Upper lobe of right lung (tissue), 1 donor: Measurements from ENCODE around the gene HTR3D. TPM values are rescaled to one million over a fixed set of nuclear protein-coding genes. Genes with fewer than 3 reads are reported as not detected.
"Not testable (repeated sequence)": the region's sequence is repeated elsewhere in the genome, so short reads cannot be mapped to it uniquely, and the experiment has no call there.

ENCODE experiments used
- ATAC-seq: fragments of 200-7000 bp; cut with Tn5 transposase; one replicate; pipeline ENCODE4 v1.9.1; 2020; ENCODE audit warnings: mild to moderate bottlenecking, moderate library complexity
- DNase-seq: peaks from one replicate; pipeline ENCODE4 v3.0.0-alpha.2; 2020
- H3K27ac ChIP-seq: fragments of 200-600 bp; one replicate; pipeline ENCODE4 v1.8.0; 2022
- H3K27me3 ChIP-seq: fragments of 200-600 bp; one replicate; pipeline ENCODE4 v1.8.0; 2022; ENCODE audit warnings: mild to moderate bottlenecking
- H3K36me3 ChIP-seq: fragments of 200-600 bp; one replicate; pipeline ENCODE4 v1.8.0; 2022
- H3K4me1 ChIP-seq: fragments of 200-600 bp; one replicate; pipeline ENCODE4 v1.8.0; 2022
- H3K4me3 ChIP-seq: fragments of 200-600 bp; one replicate; pipeline ENCODE4 v1.8.0; 2022; ENCODE audit warnings: mild to moderate bottlenecking
- H3K9me3 ChIP-seq: fragments of 200-600 bp; one replicate; pipeline ENCODE4 v1.8.0; 2022
- CTCF ChIP-seq: fragments of 200-600 bp; IDR thresholded peaks from one replicate; pipeline ENCODE4 v1.8.0; 2022; ENCODE audit warnings: antibody characterized with exemption
- intact Hi-C: fragments of 100-400 bp; cut with DNase I; formaldehyde crosslinking; loops from one replicate; pipeline ENCODE4 v1.11.0; 2022
- total RNA-seq: library from RNA; stranded (reverse); fragmentation: NEBNext Ultra II Directional; extraction: Animal tissue kit (Norgen Biotek cat#: 25700); gene quantifications from one replicate; pipeline ENCODE4 v1.2.1, GENCODE V29; 2021
- donor health status: DM: no; HTN: yes; CAD: no; lungs with severe emphysema.

Gene HTR3D
- total RNA-seq, 1 donor from 2014 or later: not detected

DNA sequence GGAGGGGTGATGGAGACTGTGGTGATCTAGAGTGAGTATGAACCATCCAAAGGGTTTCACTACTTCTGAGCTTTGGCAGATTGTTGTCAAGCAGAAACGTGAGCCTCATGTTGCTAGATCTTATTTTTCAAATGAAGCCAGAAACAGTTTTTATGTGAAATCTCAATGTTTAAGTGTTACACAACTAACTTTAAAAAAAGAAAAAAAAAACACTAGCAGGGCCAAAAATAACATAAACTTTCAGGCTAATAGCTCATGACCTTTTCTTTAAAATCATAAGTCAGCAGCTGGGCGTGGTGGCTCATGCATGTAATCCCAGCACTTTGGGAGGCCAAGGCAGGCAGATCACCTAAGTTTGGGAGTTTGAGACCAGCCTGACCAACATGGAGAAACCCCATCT is 2.1 kb upstream of the HTR3D start:
- DNase-seq (no peak), ATAC-seq (no peak)
- H3K4me1 ChIP-seq: no peaks in the 10 kb centered on the region
- no peaks in the 10 kb centered on the region for H3K36me3 ChIP-seq
- H3K9me3 ChIP-seq: no peaks in the 10 kb centered on the region
- no peaks in the 10 kb centered on the region for H3K27me3 ChIP-seq
- no peak overlapping the region for H3K4me3 ChIP-seq
- intact Hi-C loops: no loop called here
- TF ChIP-seq CTCF: no peak
- H3K27ac ChIP-seq: no peak overlapping the region

DNA sequence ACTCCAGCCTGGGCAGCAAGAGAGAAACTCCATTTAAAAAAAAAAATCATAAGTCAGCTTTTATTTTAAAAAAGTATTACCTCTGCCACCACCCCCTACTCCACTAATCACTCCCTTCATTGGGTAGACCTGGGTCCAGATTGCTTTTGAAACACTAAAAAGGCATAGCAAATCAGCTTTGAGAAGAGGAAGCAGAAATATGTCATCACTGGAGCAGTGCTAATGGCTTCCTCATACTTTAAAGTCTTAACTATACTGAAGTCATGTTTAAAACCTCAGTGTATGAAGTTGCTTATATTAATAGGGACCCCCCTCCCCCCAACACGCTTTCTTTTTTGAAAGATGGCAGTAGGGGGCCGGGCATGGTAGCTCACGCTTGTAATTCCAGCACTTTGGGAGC is 1.0 kb upstream of the HTR3D start:
- no peak for TF ChIP-seq CTCF
- Histone ChIP-seq H3K27me3 (no peaks in the 10 kb centered on the region), H3K27ac (no peak overlapping the region), H3K4me1 (no peaks in the 10 kb centered on the region), H3K9me3 (no peaks in the 10 kb centered on the region), H3K36me3 (no peaks in the 10 kb centered on the region), H3K4me3 (no peak overlapping the region)
- ATAC-seq (no peak), DNase-seq (no peak)
- intact Hi-C loops: no loop called here

DNA sequence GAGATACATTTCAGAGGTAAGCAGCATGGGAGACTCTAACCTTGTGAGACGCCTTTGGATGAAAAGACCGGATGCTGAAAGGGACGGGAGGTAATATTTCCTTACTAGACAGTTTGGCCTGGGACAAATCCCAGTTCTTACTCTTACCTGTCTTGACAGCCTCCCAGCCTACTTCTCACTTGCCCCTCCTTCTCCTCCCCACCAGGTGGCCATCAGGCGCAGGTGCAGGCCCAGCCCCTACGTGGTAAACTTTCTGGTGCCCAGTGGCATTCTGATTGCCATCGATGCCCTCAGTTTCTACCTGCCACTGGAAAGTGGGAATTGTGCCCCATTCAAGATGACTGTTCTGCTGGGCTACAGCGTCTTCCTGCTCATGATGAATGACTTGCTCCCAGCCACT is 6.3 kb downstream of the HTR3D start:
- Histone ChIP-seq H3K4me1 (no peaks in the 10 kb centered on the region), H3K9me3 (no peaks in the 10 kb centered on the region), H3K27ac (no peak overlapping the region), H3K36me3 (no peaks in the 10 kb centered on the region), H3K4me3 (no peak overlapping the region), H3K27me3 (no peaks in the 10 kb centered on the region)
- intact Hi-C loops: no loop called here
- DNase-seq: no peak
- ATAC-seq: no peak
- TF ChIP-seq CTCF: no peak

DNA sequence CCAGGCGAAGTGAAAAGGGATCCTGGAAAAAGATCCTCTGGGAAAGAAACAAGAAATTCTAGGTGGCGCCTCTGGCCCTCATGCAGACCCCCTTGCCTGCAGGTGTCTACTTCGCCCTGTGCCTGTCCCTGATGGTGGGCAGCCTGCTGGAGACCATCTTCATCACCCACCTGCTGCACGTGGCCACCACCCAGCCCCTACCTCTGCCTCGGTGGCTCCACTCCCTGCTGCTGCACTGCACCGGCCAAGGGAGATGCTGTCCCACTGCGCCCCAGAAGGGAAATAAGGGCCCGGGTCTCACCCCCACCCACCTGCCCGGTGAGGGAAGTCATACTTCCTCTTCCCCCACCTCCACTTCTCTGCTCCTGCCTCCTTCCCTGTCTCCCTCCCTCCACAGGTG is 6.8 kb downstream of the HTR3D start:
- H3K27me3 ChIP-seq, H3K9me3 ChIP-seq, H3K36me3 ChIP-seq, H3K27ac ChIP-seq, H3K4me1 ChIP-seq, H3K4me3 ChIP-seq, intact Hi-C loops, DNase-seq, ATAC-seq: not testable (repeated sequence)

DNA sequence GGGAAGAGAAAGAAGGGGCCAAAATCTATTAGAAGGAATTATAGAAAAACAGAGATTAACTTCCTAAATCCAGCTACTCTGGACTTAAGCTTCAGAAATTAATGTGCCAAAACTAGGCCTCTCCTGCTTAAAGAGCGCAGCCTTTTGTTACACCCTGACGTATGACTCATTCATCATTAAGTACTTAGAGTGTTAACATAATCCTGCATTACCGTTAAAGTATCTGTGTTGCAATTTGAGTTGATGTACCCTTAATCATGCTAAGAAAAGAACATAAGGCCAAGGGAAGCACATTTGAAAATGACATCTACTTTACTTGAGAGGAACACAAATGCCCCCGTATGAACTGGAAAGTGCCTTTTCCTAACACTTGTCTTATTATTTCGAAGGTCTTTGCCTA is 7.9 kb downstream of the HTR3D start:
- intact Hi-C loops: no loop called here
- H3K9me3 ChIP-seq: no peaks in the 10 kb centered on the region
- H3K36me3 ChIP-seq: no peaks in the 10 kb centered on the region
- ATAC-seq (peak; percentile 82), DNase-seq (no peak)
- H3K27ac ChIP-seq: no peak overlapping the region
- no peak for TF ChIP-seq CTCF
- no peaks in the 10 kb centered on the region for H3K4me1 ChIP-seq
- H3K27me3 ChIP-seq: no peaks in the 10 kb centered on the region
- H3K4me3 ChIP-seq: no peak overlapping the region

GRCh38 chr3:184040010-184040409 is 8.5 kb downstream of the HTR3D start:
- no peak overlapping the region for H3K27ac ChIP-seq
- intact Hi-C loops: no loop called here
- no peaks in the 10 kb centered on the region for H3K9me3 ChIP-seq
- no peaks in the 10 kb centered on the region for H3K4me1 ChIP-seq
- ATAC-seq (peak; percentile 54), DNase-seq (no peak)
- peak; percentile 27 for TF ChIP-seq CTCF
- H3K27me3 ChIP-seq: no peaks in the 10 kb centered on the region
- H3K4me3 ChIP-seq: no peak overlapping the region
- no peaks in the 10 kb centered on the region for H3K36me3 ChIP-seq
